Putamen (tissue), 1 donor: ENCODE results near the gene TSPAN5.

Experiments used
- DNase-seq: peaks from one replicate; pipeline ENCODE4 v3.0.0-alpha.2; 2016; ENCODE audit warnings: low spot score

TSPAN5 gene

GRCh38 chr4:98452091-98452490 lies 206.3 kb downstream of the TSPAN5 start:
- no peak for DNase-seq

GRCh38 chr4:98448908-98449307 lies 209.5 kb downstream of the TSPAN5 start:
- DNase-seq: no peak

GRCh38 chr4:98447648-98448047 lies 210.8 kb downstream of the TSPAN5 start:
- no peak for DNase-seq

GRCh38 chr4:98446499-98447375 lies 211.7 kb downstream of the TSPAN5 start:
- DNase-seq: no peak

- DNase-seq: no peak
Measured at GRCh38 chr4:98444371-98444770, 214.0 kb downstream of the TSPAN5 start.

- no peak for DNase-seq
Measured at GRCh38 chr4:98434816-98435215, 223.6 kb downstream of the TSPAN5 start.

- DNase-seq: no peak
Measured at GRCh38 chr4:98433691-98434090, 224.7 kb downstream of the TSPAN5 start.

- peak; percentile 32 for DNase-seq
Measured at GRCh38 chr4:98430708-98431403, 227.6 kb downstream of the TSPAN5 start.

GRCh38 chr4:98423009-98423408 lies 235.4 kb downstream of the TSPAN5 start:
- DNase-seq: no peak

- no peak for DNase-seq
Measured at GRCh38 chr4:98421111-98421510, 237.3 kb downstream of the TSPAN5 start.
